MM.1S (cell line): Measurements from ENCODE around the gene ARHGEF1.

Source experiments
- DNase-seq: peaks from one replicate; pipeline ENCODE4 v3.0.0-alpha.2; 2015
- H2AFZ ChIP-seq: fragments of 300-600 bp; sonication (generic); 2 replicates; pipeline ENCODE4 v1.6.0; 2016; ENCODE audit warnings: antibody characterized with exemption, low read length
- H3F3A ChIP-seq: fragments of 300-600 bp; sonication (generic); 2 replicates; pipeline ENCODE4 v1.6.1; 2016; ENCODE audit warnings: mild to moderate bottlenecking, antibody characterized with exemption, low read length, moderate library complexity, mixed read lengths; ENCODE audit not compliant: insufficient read depth
- H3K27ac ChIP-seq: fragments of 300-600 bp; sonication (generic); 2 replicates; pipeline ENCODE4 v1.5.1; 2016; ENCODE audit warnings: mild to moderate bottlenecking, low read length
- H3K27me3 ChIP-seq: fragments of 300-600 bp; sonication (generic); replicated peaks from 2 replicates; pipeline ENCODE4 v1.6.0; 2016; ENCODE audit warnings: low read length; ENCODE audit not compliant: insufficient read depth
- H3K36me3 ChIP-seq: fragments of 300-600 bp; sonication (generic); replicated peaks from 2 replicates; pipeline ENCODE4 v1.6.1; 2016; ENCODE audit warnings: mild to moderate bottlenecking, low read length, mixed read lengths; ENCODE audit not compliant: insufficient read depth
- H3K4me1 ChIP-seq: fragments of 300-600 bp; sonication (generic); 2 replicates; pipeline ENCODE4 v1.6.1; 2016; ENCODE audit warnings: low read length, mixed read lengths
- H3K4me2 ChIP-seq: fragments of 300-600 bp; sonication (generic); 2 replicates; pipeline ENCODE4 v1.6.0; 2016; ENCODE audit warnings: low read depth, low read length
- H3K4me3 ChIP-seq: fragments of 300-600 bp; sonication (generic); 2 replicates; pipeline ENCODE4 v1.5.1; 2016; ENCODE audit warnings: low read length, mixed read lengths
- H3K79me2 ChIP-seq: fragments of 300-600 bp; sonication (generic); 2 replicates; pipeline ENCODE4 v1.6.1; 2016; ENCODE audit warnings: mixed run types, low read length, mixed read lengths
- H3K9ac ChIP-seq: fragments of 300-600 bp; sonication (generic); 2 replicates; pipeline ENCODE4 v1.6.1; 2016; ENCODE audit warnings: low read length, mixed read lengths
- H3K9me2 ChIP-seq: fragments of 300-600 bp; sonication (generic); replicated peaks from 2 replicates; pipeline ENCODE4 v1.6.1; 2016; ENCODE audit warnings: mild to moderate bottlenecking, low read length, mixed read lengths; ENCODE audit not compliant: insufficient read depth
- H3K9me3 ChIP-seq: fragments of 300-600 bp; sonication (generic); replicated peaks from 2 replicates; pipeline ENCODE4 v1.6.1; 2016; ENCODE audit warnings: mild to moderate bottlenecking, low read length, mixed read lengths; ENCODE audit not compliant: insufficient read depth
- H4K20me1 ChIP-seq: fragments of 300-600 bp; sonication (generic); 2 replicates; pipeline ENCODE4 v1.6.1; 2016; ENCODE audit warnings: mild to moderate bottlenecking, low read length, moderate library complexity, mixed read lengths; ENCODE audit not compliant: insufficient read depth
- EZH2 ChIP-seq: fragments of 300-600 bp; sonication (generic); optimal IDR thresholded peaks from 2 replicates; pipeline ENCODE3; 2017; ENCODE audit warnings: low read depth, mild to moderate bottlenecking, antibody characterized with exemption, low read length, mixed read lengths
- EZH2phosphoT487 ChIP-seq: fragments of 300-600 bp; sonication (generic); IDR thresholded peaks from 2 replicates; pipeline ENCODE4 v1.6.1; 2018; ENCODE audit warnings: antibody characterized with exemption, low read length
- TF ChIP-seq, protein P1 (sequence below): fragments of 300-600 bp; sonication (generic); IDR thresholded peaks from 2 replicates; pipeline ENCODE4 v1.5.1; 2016; ENCODE audit warnings: antibody characterized with exemption, low read length, mixed read lengths

Gene ARHGEF1

DNA sequence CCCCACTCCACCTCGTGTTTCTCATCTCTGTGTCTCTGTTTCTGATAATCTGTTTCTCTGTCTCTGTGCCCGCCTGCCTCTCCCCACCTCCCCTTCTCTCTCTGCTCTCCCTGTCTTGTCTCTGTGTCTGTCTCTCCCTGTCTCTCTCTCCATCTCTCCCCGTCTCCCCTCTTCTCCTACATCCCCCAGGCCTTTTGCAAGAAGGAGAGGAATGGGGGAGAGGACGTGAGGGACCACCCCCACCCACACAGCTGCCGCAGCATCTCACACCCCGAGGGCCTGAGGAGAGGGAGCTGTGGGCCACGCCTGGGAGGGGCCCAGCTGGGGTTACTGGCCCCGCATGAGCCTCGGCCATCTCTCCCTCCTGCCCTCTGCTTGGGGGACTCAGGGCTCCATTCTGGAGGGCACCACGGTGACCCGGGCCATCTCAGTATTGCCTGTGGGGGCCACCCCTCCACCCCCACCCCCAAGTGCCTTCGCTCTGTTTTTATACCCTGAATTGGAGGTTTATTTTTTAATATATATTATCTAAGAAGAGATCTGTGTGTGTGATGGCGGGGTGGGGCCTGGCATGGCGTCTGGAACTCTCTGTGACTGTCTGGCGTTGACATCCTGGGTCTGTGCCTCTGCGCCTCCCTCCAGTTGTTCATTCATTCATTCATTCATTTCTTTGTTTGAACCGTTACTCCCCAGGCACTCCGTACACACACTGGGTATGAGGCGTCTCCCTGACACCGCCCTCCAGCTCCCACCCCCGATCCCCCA lies 24.1 kb downstream of the ARHGEF1 start:
- Histone ChIP-seq H2AFZ (no peak overlapping the region), H3K79me2 (no peaks in the 10 kb centered on the region), H3K4me1 (no peaks in the 10 kb centered on the region), H3K9me3 (no peaks in the 10 kb centered on the region), H3K36me3 (no peaks in the 10 kb centered on the region), H3K27me3 (peaks cover 18% of the 10 kb centered on the region), H3K9ac (no peak overlapping the region), H4K20me1 (no peaks in the 10 kb centered on the region), H3K9me2 (no peaks in the 10 kb centered on the region), H3K4me3 (no peak overlapping the region), H3K27ac (no peak overlapping the region), H3F3A (no peaks in the 10 kb centered on the region), H3K4me2 (no peak overlapping the region)
- no peak for DNase-seq
- TF ChIP-seq EZH2phosphoT487, result no peak
- no peak for TF ChIP-seq EZH2
- TF ChIP-seq, protein P1, sequence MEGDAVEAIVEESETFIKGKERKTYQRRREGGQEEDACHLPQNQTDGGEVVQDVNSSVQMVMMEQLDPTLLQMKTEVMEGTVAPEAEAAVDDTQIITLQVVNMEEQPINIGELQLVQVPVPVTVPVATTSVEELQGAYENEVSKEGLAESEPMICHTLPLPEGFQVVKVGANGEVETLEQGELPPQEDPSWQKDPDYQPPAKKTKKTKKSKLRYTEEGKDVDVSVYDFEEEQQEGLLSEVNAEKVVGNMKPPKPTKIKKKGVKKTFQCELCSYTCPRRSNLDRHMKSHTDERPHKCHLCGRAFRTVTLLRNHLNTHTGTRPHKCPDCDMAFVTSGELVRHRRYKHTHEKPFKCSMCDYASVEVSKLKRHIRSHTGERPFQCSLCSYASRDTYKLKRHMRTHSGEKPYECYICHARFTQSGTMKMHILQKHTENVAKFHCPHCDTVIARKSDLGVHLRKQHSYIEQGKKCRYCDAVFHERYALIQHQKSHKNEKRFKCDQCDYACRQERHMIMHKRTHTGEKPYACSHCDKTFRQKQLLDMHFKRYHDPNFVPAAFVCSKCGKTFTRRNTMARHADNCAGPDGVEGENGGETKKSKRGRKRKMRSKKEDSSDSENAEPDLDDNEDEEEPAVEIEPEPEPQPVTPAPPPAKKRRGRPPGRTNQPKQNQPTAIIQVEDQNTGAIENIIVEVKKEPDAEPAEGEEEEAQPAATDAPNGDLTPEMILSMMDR, result no peak

DNA sequence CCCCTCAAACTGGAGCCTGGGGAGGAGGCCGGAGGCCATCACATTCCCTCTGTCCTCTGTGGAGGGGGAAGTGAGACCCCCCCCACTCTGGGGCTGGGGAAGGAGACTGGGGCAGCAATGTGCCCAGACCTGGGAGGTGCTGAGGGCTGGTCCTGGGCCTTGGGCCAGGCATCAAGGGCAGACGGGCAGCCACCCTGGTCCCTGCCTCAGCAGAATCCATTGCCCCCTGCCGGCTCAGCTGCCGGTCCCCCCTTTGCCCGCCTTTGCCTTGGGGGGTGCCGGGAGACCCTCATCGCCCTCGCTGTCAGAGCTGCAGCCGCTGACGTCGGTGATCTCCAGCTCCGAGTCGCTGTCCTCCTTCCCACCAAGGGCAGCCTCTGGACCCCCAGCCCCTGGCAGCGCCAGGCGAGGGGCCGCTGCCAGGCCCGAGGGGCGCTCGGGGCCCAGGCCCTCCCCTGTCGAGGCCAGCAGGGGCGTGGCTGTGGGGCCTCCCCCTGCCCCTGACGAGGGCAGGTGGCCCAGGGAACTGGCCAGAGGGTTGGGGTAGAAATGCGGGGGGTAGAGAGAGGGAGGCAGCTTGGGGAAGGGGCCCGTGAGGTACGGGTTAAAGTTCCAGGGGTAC lies 25.1 kb downstream of the ARHGEF1 start:
- H3K79me2 ChIP-seq, result no peaks in the 10 kb centered on the region
- H3K36me3 ChIP-seq, result no peaks in the 10 kb centered on the region
- H3K27ac ChIP-seq, result no peak overlapping the region
- peaks cover 27% of the 10 kb centered on the region for H3K27me3 ChIP-seq
- H3K4me3 ChIP-seq, result no peak overlapping the region
- TF ChIP-seq EZH2phosphoT487, result no peak
- H3K4me2 ChIP-seq, result no peak overlapping the region
- no peaks in the 10 kb centered on the region for H3K9me2 ChIP-seq
- H3K9ac ChIP-seq, result no peak overlapping the region
- no peaks in the 10 kb centered on the region for H4K20me1 ChIP-seq
- no peaks in the 10 kb centered on the region for H3F3A ChIP-seq
- no peak overlapping the region for H2AFZ ChIP-seq
- no peaks in the 10 kb centered on the region for H3K9me3 ChIP-seq
- no peak for DNase-seq
- H3K4me1 ChIP-seq, result no peaks in the 10 kb centered on the region

DNA sequence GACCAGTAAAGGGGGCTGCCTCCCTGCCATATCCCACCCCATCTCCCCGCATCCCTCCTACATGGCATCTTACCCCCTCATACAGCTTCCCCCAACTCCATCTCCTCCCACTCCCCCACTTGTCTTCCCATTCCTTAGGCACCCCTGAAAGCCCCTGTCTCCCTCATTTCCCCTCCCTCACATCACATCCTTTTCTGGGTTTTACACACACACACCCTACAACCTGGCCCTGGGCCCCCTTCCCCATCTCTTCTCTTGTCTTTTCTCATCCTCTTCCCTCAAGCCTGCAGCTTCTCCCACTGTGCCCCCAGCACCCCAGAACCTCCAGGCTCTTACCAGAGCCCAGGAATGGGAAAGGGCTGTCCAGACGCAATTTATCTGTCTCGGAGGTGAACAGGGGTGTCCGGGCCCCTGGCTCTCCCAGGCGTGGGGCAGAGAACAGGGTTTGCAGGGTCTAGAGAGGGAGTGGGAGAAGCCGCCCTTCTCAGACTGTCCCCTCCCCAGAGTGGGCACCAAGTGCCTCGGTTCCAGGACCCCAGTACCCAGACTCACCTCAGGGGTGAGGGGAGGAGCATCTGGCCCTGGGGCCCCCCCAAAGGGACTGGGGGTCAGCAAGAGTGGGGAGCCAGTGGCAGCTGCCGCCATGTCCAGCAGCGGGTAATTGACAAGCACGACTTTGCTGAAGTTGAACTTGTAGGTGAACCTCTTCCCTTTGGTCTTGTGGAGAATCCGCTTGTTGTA lies 25.9 kb downstream of the ARHGEF1 start:
- no peaks in the 10 kb centered on the region for H3K9me2 ChIP-seq
- H3K4me1 ChIP-seq, result no peaks in the 10 kb centered on the region
- H4K20me1 ChIP-seq, result no peaks in the 10 kb centered on the region
- H3K36me3 ChIP-seq, result no peaks in the 10 kb centered on the region
- H3K79me2 ChIP-seq, result no peaks in the 10 kb centered on the region
- H3K9ac ChIP-seq, result no peak overlapping the region
- no peaks in the 10 kb centered on the region for H3K9me3 ChIP-seq
- no peak overlapping the region for H3K4me2 ChIP-seq
- no peaks in the 10 kb centered on the region for H3F3A ChIP-seq
- no peak overlapping the region for H3K27ac ChIP-seq
- TF ChIP-seq EZH2phosphoT487 (no peak), EZH2 (no peak)
- TF ChIP-seq, protein P1, result no peak
- no peak overlapping the region for H3K4me3 ChIP-seq
- peaks cover 34% of the 10 kb centered on the region for H3K27me3 ChIP-seq
- H2AFZ ChIP-seq, result no peak overlapping the region
- no peak for DNase-seq
